HepG2 (cell line): Measurements from ENCODE around the gene HDDC3. TPM values are rescaled to one million over a fixed set of nuclear protein-coding genes. Genes with fewer than 3 reads are reported as not detected.

Experiments used
- ARHGAP35 ChIP-seq: sonication (generic); formaldehyde crosslinking; IDR thresholded peaks from 2 replicates; pipeline ENCODE4 v1.9.0; 2022; ENCODE audit warnings: mild to moderate bottlenecking, inconsistent platforms, moderate library complexity, missing genetic modification reagents, borderline replicate concordance
- ARNTL ChIP-seq: sonication (generic); formaldehyde crosslinking; IDR thresholded peaks from 2 replicates; pipeline ENCODE4 v1.4.0; 2020; ENCODE audit warnings: mild to moderate bottlenecking, missing genetic modification reagents
- DMAP1 ChIP-seq: IDR thresholded peaks from 2 replicates; pipeline ENCODE4 v1.6.1; 2016
- KAT8 ChIP-seq: IDR thresholded peaks from 2 replicates; pipeline ENCODE4 v1.6.1; 2016; ENCODE audit warnings: missing genetic modification reagents, missing compliant biosample characterization
- NFKB2 ChIP-seq: sonication (generic); formaldehyde crosslinking; IDR thresholded peaks from 2 replicates; pipeline ENCODE4 v1.4.0; 2020; ENCODE audit warnings: missing genetic modification reagents, borderline replicate concordance
- RFXAP ChIP-seq: sonication (generic); formaldehyde crosslinking; IDR thresholded peaks from 2 replicates; pipeline ENCODE4 v1.4.0; 2020; ENCODE audit warnings: missing genetic modification reagents, borderline replicate concordance
- RNF2 ChIP-seq: fragments of 450-650 bp; conservative IDR thresholded peaks from 2 replicates; pipeline ENCODE4 v1.6.1; 2016; ENCODE audit warnings: low read depth
- RXRB ChIP-seq: IDR thresholded peaks from 2 replicates; pipeline ENCODE4 v1.6.1; 2016; ENCODE audit warnings: borderline replicate concordance, missing genetic modification reagents, missing compliant biosample characterization
- ZFY ChIP-seq: sonication (generic); formaldehyde crosslinking; IDR thresholded peaks from 2 replicates; pipeline ENCODE4 v1.4.0; 2020; ENCODE audit warnings: missing genetic modification reagents
- ZGPAT ChIP-seq: IDR thresholded peaks from 2 replicates; pipeline ENCODE4 v1.6.1; 2016; ENCODE audit warnings: mild to moderate bottlenecking
- polyA plus RNA-seq, 8 experiments: library from polyadenylated mRNA; depleted of rRNA in 3 of 8; stranded (reverse) in 7 of 8; unstranded in 1 of 8; fragments of >200 nt; fragmentation: Illumina TruSeq in 4 of 8; extraction: Trizol in 4 of 8; gene quantifications; 2 replicates each; pipeline versions ENCODE4 v1.2.1 to v1.2.3, GENCODE V29; 2011 to 2016; ENCODE audit warnings: low read depth in 4 of 8, missing spikeins in 1 of 8, mixed read lengths in 1 of 8; ENCODE audit not compliant: insufficient read depth in 1 of 8
- total RNA-seq, 5 experiments: library from RNA; depleted of rRNA; stranded (reverse); fragments of >200 nt; fragmentation: Illumina TruSeq; extraction: Trizol; gene quantifications; 2 replicates each; pipeline ENCODE4 v1.2.3, GENCODE V29; 2016; ENCODE audit warnings: low read depth in 1 of 5
- TF ChIP-seq, protein P1 (sequence below): sonication (generic); formaldehyde crosslinking; IDR thresholded peaks from 2 replicates; pipeline ENCODE4 v1.4.0; 2020; ENCODE audit warnings: missing genetic modification reagents
- TF ChIP-seq, protein P2 (sequence below): IDR thresholded peaks from 2 replicates; pipeline ENCODE4 v1.6.1; 2016; ENCODE audit warnings: low read depth, borderline replicate concordance
- TF ChIP-seq, protein P3 (sequence below): sonication (generic); formaldehyde crosslinking; IDR thresholded peaks from 2 replicates; pipeline ENCODE4 v1.4.0; 2020; ENCODE audit warnings: missing genetic modification reagents, borderline replicate concordance
- TF ChIP-seq, protein P4 (sequence below): sonication (generic); formaldehyde crosslinking; IDR thresholded peaks from 2 replicates; pipeline ENCODE4 v1.4.0; 2020; ENCODE audit warnings: missing genetic modification reagents

HDDC3 gene
- total and polyA plus RNA-seq, 2 of the 13 experiments (the other 11 are each of a cell fraction or from before 2014, with no cell fraction given) = 18.7 to 28.3 TPM

DNA sequence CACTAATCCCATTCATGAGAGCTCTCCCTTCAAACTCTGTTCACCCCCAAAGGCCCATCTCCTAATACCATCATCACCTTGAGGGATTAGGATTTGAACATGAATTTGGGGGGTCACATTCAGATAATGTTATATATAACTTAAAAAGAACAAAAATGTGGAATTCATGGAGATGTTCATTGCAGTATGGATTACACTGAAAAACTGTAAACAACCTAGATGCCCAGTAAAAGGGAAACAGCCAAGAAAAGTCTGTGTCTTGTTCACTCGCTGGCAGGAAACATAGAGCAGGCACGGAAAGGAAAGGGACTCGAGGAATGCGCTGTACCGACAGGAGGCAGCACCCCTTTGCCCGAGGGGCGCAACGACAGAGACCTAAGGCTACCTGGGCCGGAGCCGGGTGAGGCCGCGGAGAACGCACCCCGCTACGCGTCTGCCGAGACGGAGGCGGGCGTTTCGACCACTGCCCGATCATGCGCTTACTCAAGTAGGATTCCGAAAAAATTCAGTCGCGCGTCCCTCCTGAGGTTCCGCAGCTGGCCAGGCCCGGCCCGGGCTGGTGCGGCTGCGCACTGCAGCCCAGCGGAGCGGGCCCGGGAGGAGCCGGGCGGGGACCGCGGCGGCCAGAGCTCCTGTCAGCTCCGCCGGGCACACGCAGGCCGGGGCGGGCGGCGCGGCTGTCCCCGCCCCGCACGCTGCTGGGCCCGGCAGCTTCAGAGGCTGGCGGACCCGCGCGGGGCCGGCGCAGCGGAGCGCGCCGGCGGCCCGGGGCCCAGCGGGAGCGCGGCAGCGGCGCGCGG, 30.1 kb downstream of the HDDC3 start (continued):
- TF ChIP-seq, protein P1, sequence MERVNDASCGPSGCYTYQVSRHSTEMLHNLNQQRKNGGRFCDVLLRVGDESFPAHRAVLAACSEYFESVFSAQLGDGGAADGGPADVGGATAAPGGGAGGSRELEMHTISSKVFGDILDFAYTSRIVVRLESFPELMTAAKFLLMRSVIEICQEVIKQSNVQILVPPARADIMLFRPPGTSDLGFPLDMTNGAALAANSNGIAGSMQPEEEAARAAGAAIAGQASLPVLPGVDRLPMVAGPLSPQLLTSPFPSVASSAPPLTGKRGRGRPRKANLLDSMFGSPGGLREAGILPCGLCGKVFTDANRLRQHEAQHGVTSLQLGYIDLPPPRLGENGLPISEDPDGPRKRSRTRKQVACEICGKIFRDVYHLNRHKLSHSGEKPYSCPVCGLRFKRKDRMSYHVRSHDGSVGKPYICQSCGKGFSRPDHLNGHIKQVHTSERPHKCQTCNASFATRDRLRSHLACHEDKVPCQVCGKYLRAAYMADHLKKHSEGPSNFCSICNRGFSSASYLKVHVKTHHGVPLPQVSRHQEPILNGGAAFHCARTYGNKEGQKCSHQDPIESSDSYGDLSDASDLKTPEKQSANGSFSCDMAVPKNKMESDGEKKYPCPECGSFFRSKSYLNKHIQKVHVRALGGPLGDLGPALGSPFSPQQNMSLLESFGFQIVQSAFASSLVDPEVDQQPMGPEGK = 0 out of 2 replicates have a peak, but pooled peaks have one; percentile 27
- TF ChIP-seq, protein P2, sequence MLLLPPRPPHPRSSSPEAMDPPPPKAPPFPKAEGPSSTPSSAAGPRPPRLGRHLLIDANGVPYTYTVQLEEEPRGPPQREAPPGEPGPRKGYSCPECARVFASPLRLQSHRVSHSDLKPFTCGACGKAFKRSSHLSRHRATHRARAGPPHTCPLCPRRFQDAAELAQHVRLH (CRISPR knock-in tag) = peak; percentile 88; the same call in 1 of the 2 replicates
- TF ChIP-seq ARHGAP35 (CRISPR knock-in tag) (peak; percentile 83; the same call in 1 of the 2 replicates), ZFY (CRISPR knock-in tag) (peak; percentile 83; the same call in 1 of the 2 replicates), NFKB2 (CRISPR knock-in tag) (peak; percentile 47; the same call in 1 of the 2 replicates), ZGPAT (CRISPR knock-in tag) (0 out of 2 replicates have a peak, but pooled peaks have one; percentile 27), DMAP1 (CRISPR knock-in tag) (peak; percentile 49; the same call in 1 of the 2 replicates), ARNTL (CRISPR knock-in tag) (no peak), RNF2 (peak; percentile 38; the same call in 1 of the 2 replicates), RXRB (CRISPR knock-in tag) (peak; percentile 53; the same call in 1 of the 2 replicates), KAT8 (peak; percentile 62), RFXAP (CRISPR knock-in tag) (peak; percentile 45; the same call in 1 of the 2 replicates)
- TF ChIP-seq, protein P3, sequence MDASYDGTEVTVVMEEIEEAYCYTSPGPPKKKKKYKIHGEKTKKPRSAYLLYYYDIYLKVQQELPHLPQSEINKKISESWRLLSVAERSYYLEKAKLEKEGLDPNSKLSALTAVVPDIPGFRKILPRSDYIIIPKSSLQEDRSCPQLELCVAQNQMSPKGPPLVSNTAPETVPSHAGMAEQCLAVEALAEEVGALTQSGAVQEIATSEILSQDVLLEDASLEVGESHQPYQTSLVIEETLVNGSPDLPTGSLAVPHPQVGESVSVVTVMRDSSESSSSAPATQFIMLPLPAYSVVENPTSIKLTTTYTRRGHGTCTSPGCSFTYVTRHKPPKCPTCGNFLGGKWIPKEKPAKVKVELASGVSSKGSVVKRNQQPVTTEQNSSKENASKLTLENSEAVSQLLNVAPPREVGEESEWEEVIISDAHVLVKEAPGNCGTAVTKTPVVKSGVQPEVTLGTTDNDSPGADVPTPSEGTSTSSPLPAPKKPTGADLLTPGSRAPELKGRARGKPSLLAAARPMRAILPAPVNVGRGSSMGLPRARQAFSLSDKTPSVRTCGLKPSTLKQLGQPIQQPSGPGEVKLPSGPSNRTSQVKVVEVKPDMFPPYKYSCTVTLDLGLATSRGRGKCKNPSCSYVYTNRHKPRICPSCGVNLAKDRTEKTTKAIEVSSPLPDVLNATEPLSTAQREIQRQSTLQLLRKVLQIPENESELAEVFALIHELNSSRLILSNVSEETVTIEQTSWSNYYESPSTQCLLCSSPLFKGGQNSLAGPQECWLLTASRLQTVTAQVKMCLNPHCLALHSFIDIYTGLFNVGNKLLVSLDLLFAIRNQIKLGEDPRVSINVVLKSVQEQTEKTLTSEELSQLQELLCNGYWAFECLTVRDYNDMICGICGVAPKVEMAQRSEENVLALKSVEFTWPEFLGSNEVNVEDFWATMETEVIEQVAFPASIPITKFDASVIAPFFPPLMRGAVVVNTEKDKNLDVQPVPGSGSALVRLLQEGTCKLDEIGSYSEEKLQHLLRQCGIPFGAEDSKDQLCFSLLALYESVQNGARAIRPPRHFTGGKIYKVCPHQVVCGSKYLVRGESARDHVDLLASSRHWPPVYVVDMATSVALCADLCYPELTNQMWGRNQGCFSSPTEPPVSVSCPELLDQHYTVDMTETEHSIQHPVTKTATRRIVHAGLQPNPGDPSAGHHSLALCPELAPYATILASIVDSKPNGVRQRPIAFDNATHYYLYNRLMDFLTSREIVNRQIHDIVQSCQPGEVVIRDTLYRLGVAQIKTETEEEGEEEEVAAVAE (CRISPR knock-in tag) = peak; percentile 47; the same call in 1 of the 2 replicates
- TF ChIP-seq, protein P4, sequence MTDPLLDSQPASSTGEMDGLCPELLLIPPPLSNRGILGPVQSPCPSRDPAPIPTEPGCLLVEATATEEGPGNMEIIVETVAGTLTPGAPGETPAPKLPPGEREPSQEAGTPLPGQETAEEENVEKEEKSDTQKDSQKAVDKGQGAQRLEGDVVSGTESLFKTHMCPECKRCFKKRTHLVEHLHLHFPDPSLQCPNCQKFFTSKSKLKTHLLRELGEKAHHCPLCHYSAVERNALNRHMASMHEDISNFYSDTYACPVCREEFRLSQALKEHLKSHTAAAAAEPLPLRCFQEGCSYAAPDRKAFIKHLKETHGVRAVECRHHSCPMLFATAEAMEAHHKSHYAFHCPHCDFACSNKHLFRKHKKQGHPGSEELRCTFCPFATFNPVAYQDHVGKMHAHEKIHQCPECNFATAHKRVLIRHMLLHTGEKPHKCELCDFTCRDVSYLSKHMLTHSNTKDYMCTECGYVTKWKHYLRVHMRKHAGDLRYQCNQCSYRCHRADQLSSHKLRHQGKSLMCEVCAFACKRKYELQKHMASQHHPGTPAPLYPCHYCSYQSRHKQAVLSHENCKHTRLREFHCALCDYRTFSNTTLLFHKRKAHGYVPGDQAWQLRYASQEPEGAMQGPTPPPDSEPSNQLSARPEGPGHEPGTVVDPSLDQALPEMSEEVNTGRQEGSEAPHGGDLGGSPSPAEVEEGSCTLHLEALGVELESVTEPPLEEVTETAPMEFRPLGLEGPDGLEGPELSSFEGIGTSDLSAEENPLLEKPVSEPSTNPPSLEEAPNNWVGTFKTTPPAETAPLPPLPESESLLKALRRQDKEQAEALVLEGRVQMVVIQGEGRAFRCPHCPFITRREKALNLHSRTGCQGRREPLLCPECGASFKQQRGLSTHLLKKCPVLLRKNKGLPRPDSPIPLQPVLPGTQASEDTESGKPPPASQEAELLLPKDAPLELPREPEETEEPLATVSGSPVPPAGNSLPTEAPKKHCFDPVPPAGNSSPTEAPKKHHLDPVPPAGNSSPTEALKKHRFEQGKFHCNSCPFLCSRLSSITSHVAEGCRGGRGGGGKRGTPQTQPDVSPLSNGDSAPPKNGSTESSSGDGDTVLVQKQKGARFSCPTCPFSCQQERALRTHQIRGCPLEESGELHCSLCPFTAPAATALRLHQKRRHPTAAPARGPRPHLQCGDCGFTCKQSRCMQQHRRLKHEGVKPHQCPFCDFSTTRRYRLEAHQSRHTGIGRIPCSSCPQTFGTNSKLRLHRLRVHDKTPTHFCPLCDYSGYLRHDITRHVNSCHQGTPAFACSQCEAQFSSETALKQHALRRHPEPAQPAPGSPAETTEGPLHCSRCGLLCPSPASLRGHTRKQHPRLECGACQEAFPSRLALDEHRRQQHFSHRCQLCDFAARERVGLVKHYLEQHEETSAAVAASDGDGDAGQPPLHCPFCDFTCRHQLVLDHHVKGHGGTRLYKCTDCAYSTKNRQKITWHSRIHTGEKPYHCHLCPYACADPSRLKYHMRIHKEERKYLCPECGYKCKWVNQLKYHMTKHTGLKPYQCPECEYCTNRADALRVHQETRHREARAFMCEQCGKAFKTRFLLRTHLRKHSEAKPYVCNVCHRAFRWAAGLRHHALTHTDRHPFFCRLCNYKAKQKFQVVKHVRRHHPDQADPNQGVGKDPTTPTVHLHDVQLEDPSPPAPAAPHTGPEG (CRISPR knock-in tag) = peak; percentile 83
